Fibroblast of lung (primary cell): ENCODE data around the gene TMCO1. TPM values are rescaled to one million over a fixed set of nuclear protein-coding genes. Genes with fewer than 3 reads are reported as not detected.

ENCODE experiments used
- DNase-seq, 2 donors: peaks; one replicate each; pipeline versions ENCODE4 v3.0.0 to v3.0.0-alpha.2; 2010; ENCODE audit warnings: low read depth in 2 of 2
- H2AFZ ChIP-seq: 2 replicates; pipeline ENCODE4 v1.5.1; 2012; ENCODE audit warnings: low read length, control low read depth, inconsistent platforms
- H3K27ac ChIP-seq: 2 replicates; pipeline ENCODE4 v1.5.1; 2011; ENCODE audit warnings: low read length, control low read depth; ENCODE audit not compliant: insufficient read depth
- H3K27me3 ChIP-seq: 2 replicates; pipeline ENCODE4 v1.5.1; 2011; ENCODE audit warnings: mild to moderate bottlenecking, low read length; ENCODE audit not compliant: control insufficient read depth, insufficient read depth
- H3K36me3 ChIP-seq: 2 replicates; pipeline ENCODE4 v1.5.1; 2011; ENCODE audit warnings: low read length; ENCODE audit not compliant: control insufficient read depth, insufficient read depth
- H3K4me1 ChIP-seq: 2 replicates; pipeline ENCODE4 v1.5.1; 2011; ENCODE audit warnings: low read length; ENCODE audit not compliant: control insufficient read depth, insufficient read depth; ENCODE audit errors: extremely low read depth
- H3K4me2 ChIP-seq: 2 replicates; pipeline ENCODE4 v1.5.1; 2011; ENCODE audit warnings: low read length, control low read depth; ENCODE audit not compliant: insufficient read depth; ENCODE audit errors: extremely low read depth
- H3K4me3 ChIP-seq, 4 experiments: fragments of 200-600 bp in 1 of 4; sonication (generic) in 1 of 4; replicated peaks in 1 of 4; 2 replicates each; pipeline ENCODE4 v1.5.1; 2011 to 2016; ENCODE audit warnings: low read length in 4 of 4, low read depth in 3 of 4, mild to moderate bottlenecking in 3 of 4, control low read depth in 2 of 4, inconsistent platforms in 1 of 4, mixed read lengths in 1 of 4; ENCODE audit not compliant: insufficient read depth in 1 of 4; ENCODE audit errors: control extremely low read depth in 1 of 4
- H3K79me2 ChIP-seq: 2 replicates; pipeline ENCODE4 v1.5.1; 2012; ENCODE audit warnings: mild to moderate bottlenecking, low read length, inconsistent platforms; ENCODE audit not compliant: control insufficient read depth, insufficient read depth
- H3K9ac ChIP-seq: 2 replicates; pipeline ENCODE4 v1.5.1; 2011; ENCODE audit warnings: mild to moderate bottlenecking, low read length, control low read depth; ENCODE audit not compliant: insufficient read depth
- H3K9me3 ChIP-seq: 2 replicates; pipeline ENCODE4 v1.5.1; 2012; ENCODE audit warnings: low read depth, low read length; ENCODE audit not compliant: control insufficient read depth, insufficient read depth
- H4K20me1 ChIP-seq: 2 replicates; pipeline ENCODE4 v1.5.1; 2011; ENCODE audit warnings: low read length; ENCODE audit not compliant: control insufficient read depth, insufficient read depth; ENCODE audit errors: extremely low read depth
- CTCF ChIP-seq, 2 donors: IDR thresholded peaks in 1 of 2; conservative IDR thresholded peaks in 1 of 2; 1 replicate in 1 of 2; 2 replicates in 1 of 2; pipeline ENCODE4 v1.5.1; 2011 to 2012; ENCODE audit warnings: low read length in 2 of 2, control low read depth in 1 of 2, inconsistent platforms in 1 of 2, low read depth in 1 of 2, mild to moderate bottlenecking in 1 of 2
- EZH2 ChIP-seq: IDR thresholded peaks from 2 replicates; pipeline ENCODE4 v1.5.1; 2012; ENCODE audit warnings: low read length, control low read depth, mild to moderate bottlenecking; ENCODE audit errors: missing control alignments
- polyA minus RNA-seq: library from RNA; depleted of rRNA, polyadenylated mRNA; stranded (reverse); fragments of >200 nt; gene quantifications from 2 replicates; pipeline ENCODE4 v1.2.3, GENCODE V29; 2011; ENCODE audit warnings: low replicate concordance
- polyA plus RNA-seq, 2 donors: library from polyadenylated mRNA; depleted of rRNA in 1 of 2; stranded (reverse) in 1 of 2; unstranded in 1 of 2; fragments of >200 nt; gene quantifications; 2 replicates each; pipeline ENCODE4 v1.2.1, GENCODE V29; 2011 to 2012; ENCODE audit warnings: missing spikeins in 1 of 2
- total RNA-seq: library from RNA; depleted of rRNA; stranded (reverse); fragments of >200 nt; gene quantifications from 2 replicates; pipeline ENCODE4 v1.2.1, GENCODE V29; 2014

Gene TMCO1
- total RNA-seq = 66.8 and 70.2 TPM in 2 replicates
- polyA plus RNA-seq = 164 and 198 TPM in 2 replicates
- 146 and 159 TPM in 2 replicates for polyA plus RNA-seq (2012)
- polyA minus RNA-seq = 89.7 and 127 TPM in 2 replicates

GRCh38 chr1:165768513-165769394 lies at the start of gene TMCO1:
TMCO1 (minus strand) TSS chr1:165768868; CDS start chr1:165768751, 117 bp downstream.
- Histone ChIP-seq H3K4me2 (peak within 1 kb of the TSS; percentile 98), H2AFZ (peak within 1 kb of the TSS; percentile 96), H3K4me3 (peak within 1 kb of the TSS; percentile 74 to 98 (median 86)), H3K9me3 (no peaks in the 10 kb centered on the region), H4K20me1 (no peaks in the 10 kb centered on the region), H3K36me3 (peaks cover 9% of the 10 kb centered on the region), H3K27me3 (no peaks in the 10 kb centered on the region), H3K27ac (peak within 1 kb of the TSS; percentile 93), H3K9ac (peak within 1 kb of the TSS; percentile 69), H3K79me2 (peaks cover 43% of the 10 kb centered on the region), H3K4me1 (peaks cover 5% of the 10 kb centered on the region)
- DNase-seq = peak; percentile 97 to 99
- no peak for TF ChIP-seq EZH2
- TF ChIP-seq CTCF (conservative IDR thresholded peaks at IDR 0.05 in 1 of 2, IDR thresholded peaks at IDR 0.05 in 1 of 2; ENCODE audit: low read depth in 1 of 2, low read length in 2 of 2) = peak; percentile 7 to 25

- DNase-seq = no peak
- no peaks in the 10 kb centered on the region for H3K9me3 ChIP-seq
Measured at GRCh38 chr1:165816826-165817497, 48.3 kb upstream of the TMCO1 start.

More at GRCh38 chr1:165816826-165817497, 48.3 kb upstream of the TMCO1 start:
- H2AFZ ChIP-seq = no peak overlapping the region
- no peak overlapping the region for H3K27ac ChIP-seq
- H3K79me2 ChIP-seq = no peaks in the 10 kb centered on the region
- no peak overlapping the region for H3K4me2 ChIP-seq
- no peaks in the 10 kb centered on the region for H4K20me1 ChIP-seq
- H3K36me3 ChIP-seq = no peaks in the 10 kb centered on the region
- H3K9ac ChIP-seq = no peak overlapping the region
- H3K27me3 ChIP-seq = no peaks in the 10 kb centered on the region
- H3K4me3 ChIP-seq = no peak overlapping the region
- no peaks in the 10 kb centered on the region for H3K4me1 ChIP-seq
- TF ChIP-seq CTCF (conservative IDR thresholded peaks at IDR 0.05 in 1 of 2, IDR thresholded peaks at IDR 0.05 in 1 of 2; ENCODE audit: low read depth in 1 of 2, low read length in 2 of 2) (no peak), EZH2 (no peak)
